ENCODE measurements around the gene CHP2. TPM values are rescaled to one million over a fixed set of nuclear protein-coding genes. Genes with fewer than 3 reads are reported as not detected.

The CHP2 gene
- total and polyA plus RNA-seq, 8 donors = 0.10 to 0.35 (median 0.20) TPM; not detected in 1

DNA sequence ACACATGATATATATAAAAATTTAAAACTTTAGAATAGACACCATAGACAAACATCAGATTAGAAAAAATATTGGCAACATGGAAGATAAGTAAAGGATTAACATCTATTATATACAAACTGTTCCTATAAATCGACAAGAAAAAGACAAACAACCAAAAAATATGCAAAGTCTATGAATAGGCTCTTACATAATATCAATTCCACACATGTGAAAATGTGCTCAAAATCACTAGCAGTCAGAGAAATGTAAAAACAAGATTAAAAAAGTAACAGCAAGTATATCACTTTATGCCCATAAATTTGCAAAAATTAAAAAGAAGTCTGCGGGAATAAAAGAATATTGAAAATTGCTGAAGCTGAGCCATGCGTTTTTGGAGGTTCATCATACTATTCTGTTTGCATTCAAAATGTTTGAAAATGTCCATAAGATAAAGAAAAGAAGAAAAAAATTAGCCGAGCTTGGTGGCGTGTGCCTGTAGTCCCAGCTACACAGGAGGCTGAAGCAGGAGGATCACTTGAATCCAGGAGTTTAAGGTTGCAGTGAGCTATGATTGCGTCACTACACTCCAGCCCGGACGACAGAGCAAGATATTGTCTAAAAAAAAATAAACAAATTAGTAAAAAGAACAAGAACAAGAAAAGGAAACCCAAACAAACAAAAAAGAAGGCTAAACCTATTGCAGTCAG is 30.6 kb upstream of the CHP2 start:
- Histone ChIP-seq H3K9me3 (peaks cover 0 to 16% of the 10 kb centered on the region in 2 donors), H3K27me3 (peaks cover 0 to 8% of the 10 kb centered on the region in 2 donors), H3K4me3 (no peak overlapping the region), H3K27ac (no peak overlapping the region), H3K36me3 (no peaks in the 10 kb centered on the region), H3K4me1 (no peaks in the 10 kb centered on the region)
- DNase-seq (no peak), ATAC-seq (no peak)
- TF ChIP-seq, protein P1, sequence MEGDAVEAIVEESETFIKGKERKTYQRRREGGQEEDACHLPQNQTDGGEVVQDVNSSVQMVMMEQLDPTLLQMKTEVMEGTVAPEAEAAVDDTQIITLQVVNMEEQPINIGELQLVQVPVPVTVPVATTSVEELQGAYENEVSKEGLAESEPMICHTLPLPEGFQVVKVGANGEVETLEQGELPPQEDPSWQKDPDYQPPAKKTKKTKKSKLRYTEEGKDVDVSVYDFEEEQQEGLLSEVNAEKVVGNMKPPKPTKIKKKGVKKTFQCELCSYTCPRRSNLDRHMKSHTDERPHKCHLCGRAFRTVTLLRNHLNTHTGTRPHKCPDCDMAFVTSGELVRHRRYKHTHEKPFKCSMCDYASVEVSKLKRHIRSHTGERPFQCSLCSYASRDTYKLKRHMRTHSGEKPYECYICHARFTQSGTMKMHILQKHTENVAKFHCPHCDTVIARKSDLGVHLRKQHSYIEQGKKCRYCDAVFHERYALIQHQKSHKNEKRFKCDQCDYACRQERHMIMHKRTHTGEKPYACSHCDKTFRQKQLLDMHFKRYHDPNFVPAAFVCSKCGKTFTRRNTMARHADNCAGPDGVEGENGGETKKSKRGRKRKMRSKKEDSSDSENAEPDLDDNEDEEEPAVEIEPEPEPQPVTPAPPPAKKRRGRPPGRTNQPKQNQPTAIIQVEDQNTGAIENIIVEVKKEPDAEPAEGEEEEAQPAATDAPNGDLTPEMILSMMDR (IDR thresholded peaks at IDR 0.05) = no peak
- intact Hi-C loops (cut with DNase I) = loop anchor here in 1 of 2 donors (10.0 kb wide), 1 partner anchor 531 kb away; the partner anchor contains the start of gene CACNG3

DNA sequence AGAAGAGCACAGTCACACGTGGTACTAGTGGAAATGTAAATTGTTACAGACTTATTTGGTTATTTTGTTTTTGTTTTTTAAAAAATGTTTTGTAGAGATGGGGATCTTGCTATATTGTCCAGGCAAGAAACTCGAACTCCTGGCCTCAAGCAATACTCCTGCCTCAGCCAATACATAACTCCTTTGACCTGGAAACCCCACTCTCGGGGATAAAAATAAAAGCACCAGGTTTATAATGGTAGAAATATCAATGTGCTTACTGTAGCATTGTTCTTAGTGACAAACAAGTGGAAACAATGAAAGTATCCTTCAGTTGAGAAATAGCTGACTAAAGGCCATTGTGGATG is 30.1 kb upstream of the CHP2 start:
- ATAC-seq = no peak
- Histone ChIP-seq H3K27ac (no peak overlapping the region), H3K9me3 (peaks cover 0 to 16% of the 10 kb centered on the region in 2 donors), H3K36me3 (no peaks in the 10 kb centered on the region), H3K27me3 (peaks cover 0 to 10% of the 10 kb centered on the region in 2 donors), H3K4me3 (no peak overlapping the region), H3K4me1 (no peaks in the 10 kb centered on the region)
- intact Hi-C loops (cut with DNase I) = loop anchor here in 1 of 2 donors (10.0 kb wide), 1 partner anchor 530 kb away; the partner anchor contains the start of gene CACNG3
- TF ChIP-seq, protein P1 (IDR thresholded peaks at IDR 0.05) = no peak
- no peak for DNase-seq

DNA sequence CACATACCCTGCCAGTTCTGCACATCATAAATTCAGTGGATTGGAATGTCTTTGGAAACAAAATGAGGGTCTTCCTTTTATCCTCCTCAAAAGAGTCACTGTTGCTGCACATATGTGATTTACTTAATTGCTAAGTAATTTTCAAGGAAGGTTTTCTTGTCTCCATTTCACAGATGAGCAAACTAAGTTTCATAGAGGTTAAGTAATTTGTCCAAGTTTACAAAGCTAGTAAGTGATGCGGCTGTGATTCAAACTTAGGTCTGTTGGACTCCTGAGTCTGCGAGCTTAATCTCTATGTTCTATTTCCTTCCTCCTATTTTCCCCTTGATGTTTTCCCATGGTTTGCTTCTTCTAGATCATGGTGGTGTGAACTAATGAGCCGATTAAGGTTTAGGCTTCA is 28.1 kb upstream of the CHP2 start:
- no peak for ATAC-seq
- TF ChIP-seq, protein P1 (IDR thresholded peaks at IDR 0.05) = no peak
- no peaks in the 10 kb centered on the region for H3K4me1 ChIP-seq
- H3K9me3 ChIP-seq = peaks cover 0 to 16% of the 10 kb centered on the region in 2 donors
- DNase-seq = no peak
- no peaks in the 10 kb centered on the region for H3K36me3 ChIP-seq
- H3K4me3 ChIP-seq = no peak overlapping the region
- H3K27ac ChIP-seq = no peak overlapping the region
- intact Hi-C loops (cut with DNase I) = loop anchor here in 1 of 2 donors (10.0 kb wide), 1 partner anchor 528 kb away; the partner anchor contains the start of gene CACNG3
- peaks cover 0 to 8% of the 10 kb centered on the region in 2 donors for H3K27me3 ChIP-seq

DNA sequence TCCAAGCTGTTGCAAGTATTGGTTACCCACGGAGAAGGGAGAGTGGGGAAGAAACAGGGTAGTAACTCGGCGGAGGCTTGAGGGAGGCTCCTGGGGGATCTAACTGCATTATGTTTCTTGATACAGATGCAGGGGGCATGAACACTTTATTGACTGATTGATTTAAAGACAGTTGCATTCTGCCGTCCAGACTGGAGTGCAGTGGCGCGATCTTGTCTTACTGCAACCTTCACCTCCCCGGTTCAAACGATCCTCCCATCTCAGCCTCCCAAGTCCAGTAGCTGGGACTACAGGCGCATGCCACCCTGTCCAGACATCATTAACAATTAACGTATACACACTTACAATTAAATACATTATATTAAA is 26.7 kb upstream of the CHP2 start:
- Histone ChIP-seq H3K27ac (no peak overlapping the region), H3K4me3 (no peak overlapping the region), H3K4me1 (no peaks in the 10 kb centered on the region), H3K27me3 (peaks cover 0 to 8% of the 10 kb centered on the region in 2 donors), H3K9me3 (peaks cover 0 to 4% of the 10 kb centered on the region in 2 donors), H3K36me3 (no peaks in the 10 kb centered on the region)
- ATAC-seq = no peak
- intact Hi-C loops (cut with DNase I) = loop anchor here in 1 of 2 donors (10.0 kb wide), 1 partner anchor 527 kb away; the partner anchor contains the start of gene CACNG3
- TF ChIP-seq, protein P1 (IDR thresholded peaks at IDR 0.05) = peak in 1 of 2 donors; percentile 1
- no peak for DNase-seq

All from left lung (tissue), 10 donors.